ENCODE data around the gene DDX60.
A peak's percentile ranks its signal among the peaks of the same experiment; 100 is the strongest.

Gene DDX60

GRCh38 chr4:168203233-168203911 is 115.2 kb downstream of the DDX60 start:
- no peak for DNase-seq

GRCh38 chr4:168200685-168201084 is 117.9 kb downstream of the DDX60 start:
- no peak for DNase-seq

GRCh38 chr4:168199260-168199957 is 119.1 kb downstream of the DDX60 start:
- no peak for DNase-seq

- no peak for DNase-seq
These were observed 120.6 kb downstream of the DDX60 start for GRCh38 chr4:168197926-168198325.

GRCh38 chr4:168188754-168189153 is 129.8 kb downstream of the DDX60 start:
- DNase-seq = peak; percentile 57

- peak; percentile 65 for DNase-seq
These were observed 134.6 kb downstream of the DDX60 start for GRCh38 chr4:168183717-168184571.

GRCh38 chr4:168177546-168178149 is 140.9 kb downstream of the DDX60 start:
- DNase-seq = no peak

- DNase-seq = no peak
These were observed 144.2 kb downstream of the DDX60 start for GRCh38 chr4:168174308-168174707.

- DNase-seq = no peak
These were observed 150.8 kb downstream of the DDX60 start for GRCh38 chr4:168167714-168168284.

All from OCI-M1 (cell line).